Hepatocyte (in vitro differentiated cells): ENCODE measurements around the gene MIEN1. TPM values are rescaled to one million over a fixed set of nuclear protein-coding genes. Genes with fewer than 3 reads are reported as not detected.

Source experiments
- DNase-seq: peaks from one replicate; pipeline ENCODE4 v3.0.0-alpha.2; 2016; ENCODE audit warnings: low spot score
- H2AFZ ChIP-seq: fragments of 200-600 bp; sonication (generic); 2 replicates; pipeline ENCODE4 v1.6.0; 2016; ENCODE audit warnings: antibody characterized with exemption, mild to moderate bottlenecking
- H3K27ac ChIP-seq: fragments of 200-600 bp; sonication (generic); 2 replicates; pipeline ENCODE4 v1.5.1; 2016; ENCODE audit warnings: mild to moderate bottlenecking
- H3K27me3 ChIP-seq: fragments of 200-600 bp; sonication (generic); 2 replicates; pipeline ENCODE4 v1.6.1; 2016
- H3K36me3 ChIP-seq: fragments of 200-600 bp; sonication (generic); replicated peaks from 2 replicates; pipeline ENCODE4 v1.5.1; 2016; ENCODE audit warnings: low read depth; ENCODE audit not compliant: insufficient read depth
- H3K4me1 ChIP-seq: fragments of 200-600 bp; sonication (generic); 2 replicates; pipeline ENCODE4 v1.5.1; 2016; ENCODE audit warnings: mild to moderate bottlenecking, moderate library complexity; ENCODE audit not compliant: insufficient read depth
- H3K4me2 ChIP-seq: fragments of 200-600 bp; sonication (generic); 2 replicates; pipeline ENCODE4 v1.6.0; 2016
- H3K4me3 ChIP-seq: fragments of 200-600 bp; sonication (generic); 2 replicates; pipeline ENCODE4 v1.5.1; 2016; ENCODE audit warnings: mild to moderate bottlenecking
- H3K79me2 ChIP-seq: fragments of 200-600 bp; sonication (generic); 2 replicates; pipeline ENCODE4 v1.6.0; 2017; ENCODE audit warnings: mild to moderate bottlenecking
- H3K9me2 ChIP-seq: fragments of 200-600 bp; sonication (generic); replicated peaks from 2 replicates; pipeline ENCODE4 v1.6.0; 2017; ENCODE audit warnings: mild to moderate bottlenecking; ENCODE audit not compliant: insufficient read depth
- H3K9me3 ChIP-seq: fragments of 200-600 bp; sonication (generic); 2 replicates; pipeline ENCODE4 v1.5.1; 2016; ENCODE audit warnings: low read depth, mild to moderate bottlenecking
- H4K20me1 ChIP-seq: fragments of 200-600 bp; sonication (generic); 2 replicates; pipeline ENCODE4 v1.6.0; 2016; ENCODE audit warnings: mild to moderate bottlenecking; ENCODE audit not compliant: insufficient read depth, poor library complexity, severe bottlenecking
- EZH2 ChIP-seq: fragments of 200-600 bp; sonication (generic); IDR thresholded peaks from 2 replicates; pipeline ENCODE4 v1.6.1; 2016; ENCODE audit warnings: antibody characterized with exemption, mild to moderate bottlenecking, borderline replicate concordance
- EZH2phosphoT487 ChIP-seq: fragments of 200-600 bp; sonication (generic); IDR thresholded peaks from one replicate; pipeline ENCODE4 v1.6.1; 2018; ENCODE audit warnings: antibody characterized with exemption, mild to moderate bottlenecking, low read depth, moderate library complexity; ENCODE audit not compliant: unreplicated experiment, severe bottlenecking
- WGBS: methylation state at CpG from one replicate; pipeline ENCODE4 v1.1.6; 2016; ENCODE audit warnings: low lambda C conversion rate; ENCODE audit errors: missing lambda C conversion rate; 5-methylcytosine and 5-hydroxymethylcytosine counted together
- polyA plus RNA-seq: library from polyadenylated mRNA; unstranded; fragments of >200 nt; fragmentation: Nextera tagmentation; extraction: Ambion mirVana; gene quantifications from 2 replicates; pipeline ENCODE4 v1.2.1, GENCODE V29; 2016
- total RNA-seq: library from RNA; depleted of rRNA; stranded (reverse); fragments of >200 nt; gene quantifications from 2 replicates; pipeline ENCODE4 v1.2.3, GENCODE V29; 2014
- TF ChIP-seq, protein P1 (sequence below): fragments of 200-600 bp; sonication (generic); IDR thresholded peaks from 2 replicates; pipeline ENCODE4 v1.5.1; 2016; ENCODE audit warnings: antibody characterized with exemption, mild to moderate bottlenecking; ENCODE audit not compliant: poor library complexity

MIEN1 gene
- total and polyA plus RNA-seq, 2 experiments from 2014 or later = 37.2 to 129 TPM

DNA sequence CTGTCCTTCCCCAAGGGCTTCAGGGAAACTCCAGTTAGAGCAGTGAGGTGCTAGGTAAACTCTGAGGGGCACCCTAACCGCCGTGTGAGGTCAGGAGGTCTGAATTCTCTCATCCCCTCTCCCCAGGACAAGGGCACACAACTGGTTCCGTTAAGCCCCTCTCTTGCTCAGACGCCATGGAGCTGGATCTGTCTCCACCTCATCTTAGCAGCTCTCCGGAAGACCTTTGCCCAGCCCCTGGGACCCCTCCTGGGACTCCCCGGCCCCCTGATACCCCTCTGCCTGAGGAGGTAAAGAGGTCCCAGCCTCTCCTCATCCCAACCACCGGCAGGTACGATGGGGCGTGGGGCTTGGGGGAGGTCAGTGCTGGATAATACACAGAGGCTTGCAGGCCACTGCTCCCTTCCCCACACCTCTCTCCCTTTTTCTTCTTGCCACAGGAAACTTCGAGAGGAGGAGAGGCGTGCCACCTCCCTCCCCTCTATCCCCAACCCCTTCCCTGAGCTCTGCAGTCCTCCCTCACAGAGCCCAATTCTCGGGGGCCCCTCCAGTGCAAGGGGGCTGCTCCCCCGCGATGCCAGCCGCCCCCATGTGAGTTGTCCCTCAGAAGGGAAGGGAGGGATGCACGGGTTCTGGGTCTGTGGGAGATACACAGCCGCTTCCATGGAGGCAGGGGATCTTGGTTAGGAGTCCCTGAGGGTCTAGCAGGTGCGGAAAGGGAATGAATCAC is 12.0 kb upstream of the MIEN1 start:
- WGBS = 87% methylated on average over 16 of the region's 18 CpGs
- H3K36me3 ChIP-seq = no peaks in the 10 kb centered on the region
- H4K20me1 ChIP-seq = peaks cover 5% of the 10 kb centered on the region
- no peaks in the 10 kb centered on the region for H3K9me3 ChIP-seq
- H2AFZ ChIP-seq = no peak overlapping the region
- H3K27me3 ChIP-seq = no peaks in the 10 kb centered on the region
- no peak overlapping the region for H3K27ac ChIP-seq
- peaks cover 23% of the 10 kb centered on the region for H3K79me2 ChIP-seq
- H3K4me3 ChIP-seq = no peak overlapping the region
- DNase-seq = no peak
- H3K9me2 ChIP-seq = no peaks in the 10 kb centered on the region
- H3K4me2 ChIP-seq = no peak overlapping the region
- peaks cover 21% of the 10 kb centered on the region for H3K4me1 ChIP-seq
- TF ChIP-seq EZH2 = no peak
- TF ChIP-seq EZH2phosphoT487 = no peak
- TF ChIP-seq, protein P1, sequence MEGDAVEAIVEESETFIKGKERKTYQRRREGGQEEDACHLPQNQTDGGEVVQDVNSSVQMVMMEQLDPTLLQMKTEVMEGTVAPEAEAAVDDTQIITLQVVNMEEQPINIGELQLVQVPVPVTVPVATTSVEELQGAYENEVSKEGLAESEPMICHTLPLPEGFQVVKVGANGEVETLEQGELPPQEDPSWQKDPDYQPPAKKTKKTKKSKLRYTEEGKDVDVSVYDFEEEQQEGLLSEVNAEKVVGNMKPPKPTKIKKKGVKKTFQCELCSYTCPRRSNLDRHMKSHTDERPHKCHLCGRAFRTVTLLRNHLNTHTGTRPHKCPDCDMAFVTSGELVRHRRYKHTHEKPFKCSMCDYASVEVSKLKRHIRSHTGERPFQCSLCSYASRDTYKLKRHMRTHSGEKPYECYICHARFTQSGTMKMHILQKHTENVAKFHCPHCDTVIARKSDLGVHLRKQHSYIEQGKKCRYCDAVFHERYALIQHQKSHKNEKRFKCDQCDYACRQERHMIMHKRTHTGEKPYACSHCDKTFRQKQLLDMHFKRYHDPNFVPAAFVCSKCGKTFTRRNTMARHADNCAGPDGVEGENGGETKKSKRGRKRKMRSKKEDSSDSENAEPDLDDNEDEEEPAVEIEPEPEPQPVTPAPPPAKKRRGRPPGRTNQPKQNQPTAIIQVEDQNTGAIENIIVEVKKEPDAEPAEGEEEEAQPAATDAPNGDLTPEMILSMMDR = no peak

DNA sequence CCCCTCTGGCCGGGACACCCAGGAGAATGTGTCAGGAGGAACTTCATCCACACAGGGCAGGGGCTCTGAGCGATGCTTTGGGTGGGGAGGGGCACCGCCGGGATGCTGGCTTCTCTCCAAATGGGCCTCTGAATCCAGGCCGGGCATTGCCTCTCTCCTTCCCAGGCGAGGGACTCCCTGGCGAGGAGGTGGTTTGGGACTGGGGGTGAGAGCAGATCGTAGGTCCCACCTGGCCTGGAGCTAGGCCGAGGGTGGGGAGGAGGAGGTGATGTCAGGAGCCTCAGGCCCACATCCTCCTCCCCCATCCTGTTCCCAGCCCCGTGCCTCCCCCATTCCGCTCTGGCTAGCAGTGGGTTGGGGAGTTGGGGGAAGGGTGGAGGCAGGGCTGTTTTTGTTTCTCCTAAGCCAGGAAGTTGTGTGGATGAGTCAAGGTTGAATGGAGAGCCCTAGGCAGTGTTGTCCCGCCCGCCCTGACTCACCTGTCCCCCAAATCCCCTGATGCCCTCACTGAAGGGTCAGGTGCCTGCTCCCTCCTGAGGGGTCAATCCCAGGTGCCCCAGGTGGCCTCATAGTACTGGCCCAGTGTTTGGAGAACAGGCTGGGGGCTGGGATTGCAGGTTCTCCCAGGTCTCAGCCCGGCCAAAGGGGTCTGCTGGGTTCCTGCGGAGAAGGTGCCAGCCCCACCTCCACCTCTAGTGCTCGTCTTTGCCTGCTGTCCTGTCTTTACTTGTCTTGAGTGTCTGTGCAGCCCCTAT is 10.2 kb upstream of the MIEN1 start:
- H3K36me3 ChIP-seq = no peaks in the 10 kb centered on the region
- no peak overlapping the region for H2AFZ ChIP-seq
- H3K79me2 ChIP-seq = peaks cover 23% of the 10 kb centered on the region
- 27% methylated on average over 16 of the region's 16 CpGs for WGBS
- peak overlapping the region; percentile 93 for H3K4me2 ChIP-seq
- no peaks in the 10 kb centered on the region for H3K9me2 ChIP-seq
- no peaks in the 10 kb centered on the region for H3K9me3 ChIP-seq
- H3K27ac ChIP-seq = peak overlapping the region; percentile 99
- H4K20me1 ChIP-seq = peaks cover 5% of the 10 kb centered on the region
- H3K27me3 ChIP-seq = no peaks in the 10 kb centered on the region
- DNase-seq = peak; percentile 75
- peak overlapping the region; percentile 20 for H3K4me3 ChIP-seq
- H3K4me1 ChIP-seq = peaks cover 37% of the 10 kb centered on the region
- no peak for TF ChIP-seq EZH2phosphoT487
- TF ChIP-seq, protein P1 = no peak
- TF ChIP-seq EZH2 = no peak

DNA sequence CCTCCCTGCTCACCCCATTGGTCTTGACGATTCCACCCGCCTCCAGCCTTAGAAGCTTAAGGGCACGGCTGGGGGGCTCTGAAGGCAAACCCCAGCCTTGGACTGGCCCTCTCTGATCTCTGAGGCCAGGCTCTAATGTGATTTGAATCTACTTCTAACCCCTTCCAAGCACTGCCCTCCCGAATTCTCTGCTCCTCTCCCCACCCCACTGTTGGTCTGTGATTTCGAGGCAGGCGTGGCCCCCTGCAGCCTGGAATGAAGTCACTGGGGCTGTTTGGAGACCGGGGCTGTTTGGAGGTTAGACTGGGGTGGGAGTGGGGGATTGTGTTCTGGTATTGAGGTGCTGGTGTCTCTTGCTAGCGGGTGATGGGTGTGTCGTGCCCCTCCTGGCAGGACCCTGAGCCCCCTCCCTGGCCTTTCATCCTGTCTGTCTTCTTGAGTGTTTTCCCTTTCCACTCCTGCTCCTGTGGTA is 9.6 kb upstream of the MIEN1 start:
- peak overlapping the region; percentile 20 for H3K4me3 ChIP-seq
- peaks cover 23% of the 10 kb centered on the region for H3K79me2 ChIP-seq
- WGBS = 25% methylated on average over 9 of the region's 9 CpGs
- H3K9me3 ChIP-seq = no peaks in the 10 kb centered on the region
- no peaks in the 10 kb centered on the region for H3K36me3 ChIP-seq
- H2AFZ ChIP-seq = no peak overlapping the region
- H3K27ac ChIP-seq = peak overlapping the region; percentile 99
- H3K27me3 ChIP-seq = no peaks in the 10 kb centered on the region
- H3K4me2 ChIP-seq = peak overlapping the region; percentile 93
- H3K9me2 ChIP-seq = no peaks in the 10 kb centered on the region
- TF ChIP-seq EZH2phosphoT487 = no peak
- no peak for TF ChIP-seq EZH2
- TF ChIP-seq, protein P1 = no peak
- H4K20me1 ChIP-seq = peaks cover 5% of the 10 kb centered on the region
- H3K4me1 ChIP-seq = peaks cover 38% of the 10 kb centered on the region
- DNase-seq = peak; percentile 35
